ENCODE results near the gene LCLAT1.

LCLAT1 gene

DNA sequence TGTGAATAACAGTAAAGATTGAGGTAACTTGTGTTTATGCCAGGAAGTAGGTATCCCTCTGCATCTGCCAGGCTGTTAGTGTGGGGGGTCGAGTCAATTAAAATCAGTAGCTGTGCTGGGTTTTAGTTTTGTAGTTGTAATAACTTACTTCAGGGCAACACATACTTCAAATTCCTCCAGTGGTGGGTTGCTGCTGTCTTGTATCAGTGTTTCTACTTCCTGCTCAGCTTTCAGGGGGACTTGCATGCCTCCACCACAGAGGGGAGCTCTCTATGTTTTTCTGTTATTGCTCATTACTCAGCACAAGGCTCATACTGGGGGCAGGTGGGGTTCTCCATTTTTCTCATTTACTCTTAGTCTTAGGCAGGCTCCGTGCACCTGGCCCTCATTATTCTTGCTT lies 223.4 kb downstream of the LCLAT1 start:
- Histone ChIP-seq H3K4me3 (ENCODE audit: low read length) (no peak overlapping the region), H3K4me1 (ENCODE audit: low read length) (peaks cover 9% of the 10 kb centered on the region)
- TF ChIP-seq, protein P1, sequence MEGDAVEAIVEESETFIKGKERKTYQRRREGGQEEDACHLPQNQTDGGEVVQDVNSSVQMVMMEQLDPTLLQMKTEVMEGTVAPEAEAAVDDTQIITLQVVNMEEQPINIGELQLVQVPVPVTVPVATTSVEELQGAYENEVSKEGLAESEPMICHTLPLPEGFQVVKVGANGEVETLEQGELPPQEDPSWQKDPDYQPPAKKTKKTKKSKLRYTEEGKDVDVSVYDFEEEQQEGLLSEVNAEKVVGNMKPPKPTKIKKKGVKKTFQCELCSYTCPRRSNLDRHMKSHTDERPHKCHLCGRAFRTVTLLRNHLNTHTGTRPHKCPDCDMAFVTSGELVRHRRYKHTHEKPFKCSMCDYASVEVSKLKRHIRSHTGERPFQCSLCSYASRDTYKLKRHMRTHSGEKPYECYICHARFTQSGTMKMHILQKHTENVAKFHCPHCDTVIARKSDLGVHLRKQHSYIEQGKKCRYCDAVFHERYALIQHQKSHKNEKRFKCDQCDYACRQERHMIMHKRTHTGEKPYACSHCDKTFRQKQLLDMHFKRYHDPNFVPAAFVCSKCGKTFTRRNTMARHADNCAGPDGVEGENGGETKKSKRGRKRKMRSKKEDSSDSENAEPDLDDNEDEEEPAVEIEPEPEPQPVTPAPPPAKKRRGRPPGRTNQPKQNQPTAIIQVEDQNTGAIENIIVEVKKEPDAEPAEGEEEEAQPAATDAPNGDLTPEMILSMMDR (IDR thresholded peaks at IDR 0.05; ENCODE audit: low read depth, low read length) = 0 out of 2 replicates have a peak, but pooled peaks have one; percentile 5
- TF ChIP-seq EZH2phosphoT487 (IDR thresholded peaks at IDR 0.05; ENCODE audit: low read depth) = no peak

DNA sequence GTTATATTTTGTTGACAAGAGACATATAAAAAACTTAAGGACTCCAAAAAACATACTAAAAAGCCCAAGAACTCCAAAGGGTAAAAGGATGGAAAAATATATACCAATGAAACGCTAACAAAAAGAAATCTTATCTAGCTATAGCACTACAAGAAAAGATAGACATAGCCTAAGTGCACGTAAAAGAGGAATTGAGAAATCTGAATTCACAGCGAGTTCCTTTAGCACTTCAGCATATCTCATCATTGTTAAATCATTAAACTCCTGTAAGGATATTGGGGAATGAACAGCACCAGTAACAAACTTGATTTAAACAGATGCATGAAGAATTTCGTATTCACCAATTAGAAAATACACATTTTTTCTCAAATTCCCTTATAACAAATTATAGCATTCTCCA lies 226.1 kb downstream of the LCLAT1 start:
- Histone ChIP-seq H3K4me2 (ENCODE audit: low read length) (no peak overlapping the region), H3K79me2 (ENCODE audit: low read length) (no peaks in the 10 kb centered on the region), H3K27me3 (ENCODE audit: low read depth, low read length) (0 out of 2 replicates have a peak, but pooled peaks cover 5% of the 10 kb centered on the region), H4K20me1 (ENCODE audit: insufficient read depth, low read length) (no peaks in the 10 kb centered on the region), H3K4me1 (ENCODE audit: low read length) (no peaks in the 10 kb centered on the region), H2AFZ (ENCODE audit: low read depth, low read length) (no peak overlapping the region), H3K9ac (ENCODE audit: low read length) (no peak overlapping the region), H3K27ac (ENCODE audit: low read length) (no peak overlapping the region), H3K9me3 (ENCODE audit: insufficient read depth, low read length) (0 out of 2 replicates have a peak, but pooled peaks cover 6% of the 10 kb centered on the region), H3K36me3 (replicated peaks; ENCODE audit: low read depth, low read length) (no peaks in the 10 kb centered on the region), H3K4me3 (ENCODE audit: low read length) (no peak overlapping the region)
- TF ChIP-seq, protein P1 (IDR thresholded peaks at IDR 0.05; ENCODE audit: low read depth, low read length) = no peak
- no peak for TF ChIP-seq EZH2phosphoT487 (IDR thresholded peaks at IDR 0.05; ENCODE audit: low read depth)

More for the DNA sequence above, 223.4 kb downstream of the LCLAT1 start:
- Histone ChIP-seq H3K9ac (ENCODE audit: low read length) (no peak overlapping the region), H3K9me3 (ENCODE audit: insufficient read depth, low read length) (0 out of 2 replicates have a peak, but pooled peaks cover 8% of the 10 kb centered on the region), H3K27me3 (ENCODE audit: low read depth, low read length) (0 out of 2 replicates have a peak, but pooled peaks cover 5% of the 10 kb centered on the region), H3K79me2 (ENCODE audit: low read length) (no peaks in the 10 kb centered on the region), H3K36me3 (replicated peaks; ENCODE audit: low read depth, low read length) (peaks cover 2% of the 10 kb centered on the region), H4K20me1 (ENCODE audit: insufficient read depth, low read length) (no peaks in the 10 kb centered on the region), H3K4me2 (ENCODE audit: low read length) (no peak overlapping the region), H2AFZ (ENCODE audit: low read depth, low read length) (no peak overlapping the region; the same call in 1 of the 2 replicates), H3K27ac (ENCODE audit: low read length) (no peak overlapping the region)

DNA sequence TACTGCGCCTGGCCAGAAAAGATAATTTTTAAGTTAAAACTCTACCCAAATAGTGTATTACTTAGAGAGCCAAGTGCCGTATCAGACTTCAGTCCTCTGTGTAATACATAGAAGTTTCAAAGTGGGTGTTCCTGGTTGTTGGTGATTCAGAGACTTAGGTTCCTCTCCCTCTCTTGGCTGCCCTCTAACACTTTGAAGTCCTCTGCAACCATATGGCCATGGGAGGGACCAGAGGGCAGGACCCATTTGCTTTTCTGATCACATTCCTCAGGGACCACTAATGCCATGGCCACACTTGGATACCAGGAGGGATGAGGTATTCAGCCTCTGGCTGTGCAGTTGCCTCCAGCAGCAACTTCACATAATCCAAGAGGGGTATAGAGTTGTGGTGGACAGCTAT lies 228.7 kb downstream of the LCLAT1 start:
- Histone ChIP-seq H3K9me3 (ENCODE audit: insufficient read depth, low read length) (no peaks in the 10 kb centered on the region), H3K4me2 (ENCODE audit: low read length) (no peak overlapping the region), H3K36me3 (replicated peaks; ENCODE audit: low read depth, low read length) (no peaks in the 10 kb centered on the region), H3K79me2 (ENCODE audit: low read length) (no peaks in the 10 kb centered on the region), H3K9ac (ENCODE audit: low read length) (no peak overlapping the region), H2AFZ (ENCODE audit: low read depth, low read length) (no peak overlapping the region), H4K20me1 (ENCODE audit: insufficient read depth, low read length) (no peaks in the 10 kb centered on the region), H3K27me3 (ENCODE audit: low read depth, low read length) (0 out of 2 replicates have a peak, but pooled peaks cover 5% of the 10 kb centered on the region), H3K27ac (ENCODE audit: low read length) (no peak overlapping the region), H3K4me1 (ENCODE audit: low read length) (no peaks in the 10 kb centered on the region), H3K4me3 (ENCODE audit: low read length) (no peak overlapping the region)
- TF ChIP-seq, protein P1 (IDR thresholded peaks at IDR 0.05; ENCODE audit: low read depth, low read length) = no peak
- no peak for TF ChIP-seq EZH2phosphoT487 (IDR thresholded peaks at IDR 0.05; ENCODE audit: low read depth)

DNA sequence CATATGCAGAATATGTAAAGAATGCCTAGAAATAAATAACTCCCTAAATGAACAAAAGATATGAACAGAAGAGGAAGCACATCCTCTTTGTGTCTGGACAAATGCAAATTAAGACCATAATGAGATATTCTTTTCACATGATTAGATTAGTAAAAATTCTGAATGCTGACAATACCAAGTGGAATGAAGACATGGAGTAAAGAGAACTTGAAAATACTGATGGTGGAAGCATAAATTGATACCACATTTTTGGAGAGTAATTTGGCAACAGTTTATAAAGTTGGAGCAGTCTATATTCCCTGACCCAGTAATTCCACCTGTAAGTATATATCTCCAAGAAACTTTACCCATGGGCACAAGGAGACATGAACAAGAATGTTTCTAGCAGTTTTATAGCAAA lies 230.2 kb downstream of the LCLAT1 start:
- 0 out of 2 replicates have a peak, but pooled peaks cover 5% of the 10 kb centered on the region for H3K27me3 ChIP-seq (ENCODE audit: low read depth, low read length)
- no peak overlapping the region for H2AFZ ChIP-seq (ENCODE audit: low read depth, low read length)
- no peaks in the 10 kb centered on the region for H3K36me3 ChIP-seq (replicated peaks; ENCODE audit: low read depth, low read length)
- TF ChIP-seq EZH2phosphoT487 (IDR thresholded peaks at IDR 0.05; ENCODE audit: low read depth) = no peak
- TF ChIP-seq, protein P1 (IDR thresholded peaks at IDR 0.05; ENCODE audit: low read depth, low read length) = no peak
- H3K4me1 ChIP-seq (ENCODE audit: low read length) = no peaks in the 10 kb centered on the region
- H3K9ac ChIP-seq (ENCODE audit: low read length) = no peak overlapping the region
- no peaks in the 10 kb centered on the region for H4K20me1 ChIP-seq (ENCODE audit: insufficient read depth, low read length)
- no peak overlapping the region for H3K27ac ChIP-seq (ENCODE audit: low read length)
- no peaks in the 10 kb centered on the region for H3K79me2 ChIP-seq (ENCODE audit: low read length)
- no peak overlapping the region for H3K4me2 ChIP-seq (ENCODE audit: low read length)
- H3K9me3 ChIP-seq (ENCODE audit: insufficient read depth, low read length) = no peaks in the 10 kb centered on the region
- no peak overlapping the region for H3K4me3 ChIP-seq (ENCODE audit: low read length)

Data from OCI-LY3 (cell line).